Measurements from ENCODE around the gene NSMF. TPM values are rescaled to one million over a fixed set of nuclear protein-coding genes. Genes with fewer than 3 reads are reported as not detected.
A peak's percentile ranks its signal among the peaks of the same experiment; 100 is the strongest.

NSMF gene
- total and polyA plus RNA-seq, 2 of the 8 experiments (the other 6 are each of a cell fraction or from before 2014, with no cell fraction given), result 56.7 to 65.1 TPM

DNA sequence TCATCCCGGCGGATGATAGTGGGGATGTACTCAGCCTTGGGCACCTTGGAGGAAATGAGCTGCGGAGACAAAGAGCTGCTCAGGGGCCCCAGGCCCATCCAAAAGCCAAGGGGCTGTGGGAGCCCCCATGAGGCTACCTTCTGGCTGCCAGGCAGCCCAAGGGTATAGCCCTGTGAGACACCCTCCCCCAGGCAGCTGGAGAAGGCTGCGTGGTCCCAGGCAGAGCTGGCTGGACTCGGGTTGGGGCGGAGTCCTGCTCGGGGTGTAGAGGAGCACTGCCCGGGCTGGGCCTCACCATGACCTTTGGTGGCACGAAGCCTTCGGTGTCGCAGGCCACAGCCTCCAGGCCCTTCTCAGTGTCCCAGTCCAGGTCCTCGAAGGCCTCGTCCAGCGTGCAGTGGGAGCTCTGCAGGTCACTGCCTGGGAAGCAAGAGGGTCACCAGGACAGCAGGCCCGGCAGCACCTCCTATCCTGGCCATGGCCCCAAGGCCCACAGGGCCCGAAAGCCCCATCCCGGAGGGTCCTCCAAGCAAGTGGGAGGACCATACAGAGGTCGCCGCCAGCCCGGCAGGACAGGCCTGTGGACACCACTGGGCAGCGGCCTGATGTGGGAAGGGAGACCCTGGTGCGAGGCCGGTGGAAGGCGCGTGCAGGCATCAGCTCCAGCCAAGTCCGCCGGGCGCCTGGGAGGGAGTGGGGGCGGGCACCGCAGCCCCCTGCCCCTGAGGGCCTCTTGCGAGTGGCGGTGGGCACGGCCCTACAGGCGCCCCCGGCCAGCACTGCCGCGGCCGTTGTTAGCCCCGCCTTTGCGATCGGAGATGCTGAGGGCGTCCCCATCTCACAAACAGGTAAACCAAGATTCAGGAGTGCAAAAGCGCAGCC, 6.1 kb downstream of the NSMF start:
- peaks cover 6 to 22% (median 7%) of the 10 kb centered on the region in 4 experiments; a peak in 7 of 8 replicates for H3K36me3 ChIP-seq (ENCODE audit: control insufficient read depth in 2 of 4, insufficient read depth in 4 of 4, low read length in 3 of 4)
- peak overlapping the region; percentile 56 to 82 for H3K4me2 ChIP-seq (ENCODE audit: insufficient read depth in 1 of 2, low read depth in 2 of 2, low read length in 2 of 2)
- H2AFZ ChIP-seq (ENCODE audit: low read length), result no peak overlapping the region

More for the DNA sequence above, 6.1 kb downstream of the NSMF start:
- TF ChIP-seq SIRT6 (IDR thresholded peaks at IDR 0.05; ENCODE audit: low read length) (no peak), KDM4A (IDR thresholded peaks at IDR 0.05; ENCODE audit: low read depth, low read length, severe bottlenecking) (no peak), YY1 (IDR thresholded peaks at IDR 0.05; ENCODE audit: low read depth, low read length) (no peak)
- Histone ChIP-seq H3K23me2 (ENCODE audit: low read depth, low read length) (peaks cover 7% of the 10 kb centered on the region; the same call in 1 of the 2 replicates), H3K79me2 (ENCODE audit: control insufficient read depth in 1 of 2, insufficient read depth in 2 of 2, low read length in 2 of 2) (no peaks in the 10 kb centered on the region), H3K79me1 (ENCODE audit: low read depth, low read length) (peaks cover 3% of the 10 kb centered on the region; the same call in 1 of the 2 replicates), H3K23ac (ENCODE audit: insufficient read length) (no peak overlapping the region), H3K18ac (ENCODE audit: extremely low read depth, low read length) (no peak overlapping the region), H3K9me3 (ENCODE audit: insufficient read depth in 2 of 2, low read depth in 1 of 2, low read length in 1 of 2) (no peaks in the 10 kb centered on the region), H2AK5ac (ENCODE audit: low read depth, low read length) (no peak overlapping the region; the same call in 1 of the 2 replicates), H3K27me3 (replicated peaks in 1 of 4; ENCODE audit: control insufficient read depth in 3 of 4, extremely low read depth in 1 of 4, insufficient read depth in 3 of 4, low read length in 3 of 4) (no peaks in the 10 kb centered on the region; a peak in 1 of 7 replicates), H4K5ac (ENCODE audit: insufficient read length, low read depth, low read length) (no peak overlapping the region), H2BK20ac (ENCODE audit: low read length) (no peak overlapping the region), H4K20me1 (replicated peaks in 1 of 2; ENCODE audit: control insufficient read depth in 1 of 2, insufficient read depth in 2 of 2, low read length in 2 of 2) (peaks cover 0 to 9% of the 10 kb centered on the region in 2 experiments), H2BK12ac (ENCODE audit: low read depth, low read length) (no peak overlapping the region), H3K4ac (replicated peaks; ENCODE audit: insufficient read length, low read depth, low read length) (no peak overlapping the region), H3K14ac (ENCODE audit: insufficient read length) (no peak overlapping the region), H3K9ac (replicated peaks in 1 of 4; ENCODE audit: extremely low read depth in 1 of 4, low read depth in 3 of 4, low read length in 3 of 4) (no peak overlapping the region), H4K91ac (replicated peaks; ENCODE audit: insufficient read length, low read length) (no peak overlapping the region), H3K4me1 (replicated peaks in 1 of 4; ENCODE audit: control insufficient read depth in 3 of 4, insufficient read depth in 4 of 4, low read length in 3 of 4) (peaks cover 0 to 16% (median 15%) of the 10 kb centered on the region in 4 experiments; a peak in 6 of 7 replicates), H2BK120ac (replicated peaks; ENCODE audit: low read depth, low read length) (no peak overlapping the region), H4K8ac (ENCODE audit: extremely low read depth, insufficient read depth, low read length) (no peak overlapping the region; the same call in 1 of the 2 replicates), H3K4me3 (ENCODE audit: extremely low read depth in 1 of 4, insufficient read depth in 2 of 4, low read depth in 3 of 4, low read length in 4 of 4) (peak overlapping the region; percentile 23 to 71 (median 50)), H3K27ac (ENCODE audit: low read depth, low read length) (no peak overlapping the region), H2BK15ac (ENCODE audit: low read length) (no peak overlapping the region), H2BK5ac (ENCODE audit: low read depth, low read length) (no peak overlapping the region), H3K56ac (replicated peaks; ENCODE audit: insufficient read length, low read depth, low read length) (no peak overlapping the region)
- WGBS, 2 experiments (ENCODE audit: extremely low coverage in 1 of 2, insufficient coverage in 1 of 2, insufficient read length in 1 of 2, insufficient replicate concordance in 2 of 2, low coverage in 1 of 2, low lambda C conversion rate in 2 of 2, missing lambda C conversion rate in 1 of 2), result 84% methylated on average over 27 of the region's 43 CpGs; no CpG with 5 or more reads in 1 of the 2 experiments
- no peak for FAIRE-seq
- DNase-seq (ENCODE audit: low read depth in 1 of 2, low spot score in 2 of 2), result no peak
- ChIA-PET CTCF (ENCODE audit: partially characterized antibody) (interaction anchor here (0.7 to 2.5 kb wide), 3 partner anchors 9 to 199 kb away, joined by 3 to 13 read pairs (median 6); no protein-coding TSS in a partner anchor), POLR2A (ENCODE audit: partially characterized antibody) (interaction anchor here (0.6 to 3.6 kb wide), 6 partner anchors 9 to 177 kb away, joined by 3 to 28 read pairs (median 4); partner anchors contain the start of gene ENTPD8)

All from H1 (cell line).